NCI-H1694 (cell line): ENCODE data around the gene FXYD7.

Experiments
- DNase-seq: peaks from one replicate; lab custom pipeline; 2025; lab: John Stamatoyannopoulos, UW

Gene FXYD7

GRCh38 chr19:35110974-35111373, 32.1 kb upstream of the FXYD7 start:
- no peak for DNase-seq

DNA sequence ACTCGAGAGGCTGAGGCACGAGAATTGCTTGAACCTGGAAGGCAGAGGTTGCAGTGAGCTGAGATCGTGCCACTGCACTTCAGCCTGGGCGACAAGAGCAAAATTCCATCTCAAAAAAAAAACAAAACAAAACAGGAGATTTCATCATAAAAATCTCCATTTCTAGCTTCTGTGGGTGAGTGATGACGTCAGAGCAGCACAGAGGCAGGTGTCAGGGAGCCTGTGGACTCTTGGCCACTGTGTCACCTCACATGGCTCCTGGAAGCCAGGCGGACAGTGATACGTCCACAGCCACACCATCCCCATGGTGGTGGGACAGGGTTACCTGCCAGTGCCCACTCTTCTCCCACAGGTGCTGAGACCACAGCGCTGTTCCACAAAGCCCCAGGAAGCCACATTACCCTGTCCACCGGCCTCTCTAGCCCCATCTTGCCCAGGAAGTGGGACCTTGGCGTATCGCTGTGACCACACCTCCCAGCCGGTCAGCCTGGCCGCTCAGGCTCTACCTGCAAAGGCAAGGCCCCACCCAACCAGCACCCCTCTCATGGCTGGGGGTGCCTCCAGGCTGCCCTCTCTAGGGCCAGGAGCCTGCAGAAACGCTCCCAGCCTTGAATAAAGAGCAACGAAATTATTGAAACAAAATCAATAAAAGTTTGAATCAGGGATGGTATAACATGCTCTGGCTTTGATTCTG, 29.9 kb upstream of the FXYD7 start:
- DNase-seq: no peak

DNA sequence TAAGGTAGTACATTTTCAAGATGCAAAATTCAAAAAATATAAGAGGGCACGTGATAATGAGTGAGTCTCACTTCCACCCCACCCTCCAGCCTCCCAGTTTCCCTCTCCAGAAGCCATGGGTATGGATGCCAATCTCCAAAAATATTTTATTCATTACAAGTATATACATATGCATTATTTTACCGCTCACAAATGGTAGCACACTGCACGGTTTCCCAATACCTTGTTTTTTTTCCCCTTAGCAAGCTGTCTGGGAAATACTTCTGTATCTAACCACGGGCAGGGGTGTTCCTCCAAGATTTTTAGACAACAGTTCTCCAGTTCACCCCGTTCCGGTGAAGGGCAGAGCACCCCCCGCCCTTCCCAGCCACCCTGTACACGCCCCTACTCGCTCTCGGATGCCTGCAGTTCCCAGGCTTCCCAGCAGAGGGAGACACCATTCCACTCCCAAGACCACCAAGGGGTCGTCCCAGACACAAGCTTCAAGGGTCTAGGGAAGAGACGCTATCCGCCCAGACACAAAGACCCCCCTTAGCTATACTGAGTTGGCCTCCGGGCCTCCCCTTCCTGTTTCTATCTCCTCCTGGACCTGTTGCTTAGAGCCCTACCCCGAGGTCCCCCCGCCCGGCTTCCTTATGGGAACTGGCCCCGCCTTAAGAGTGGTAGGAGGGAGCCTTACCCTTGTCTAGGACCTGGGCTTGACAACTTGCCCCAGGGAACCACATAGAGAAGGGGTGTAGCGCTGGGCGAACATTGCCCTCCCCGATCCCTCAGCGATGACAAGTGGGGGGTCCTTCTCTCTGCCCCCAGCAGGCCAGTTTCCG, 28.5 kb upstream of the FXYD7 start:
- peak; percentile 85 for DNase-seq

DNA sequence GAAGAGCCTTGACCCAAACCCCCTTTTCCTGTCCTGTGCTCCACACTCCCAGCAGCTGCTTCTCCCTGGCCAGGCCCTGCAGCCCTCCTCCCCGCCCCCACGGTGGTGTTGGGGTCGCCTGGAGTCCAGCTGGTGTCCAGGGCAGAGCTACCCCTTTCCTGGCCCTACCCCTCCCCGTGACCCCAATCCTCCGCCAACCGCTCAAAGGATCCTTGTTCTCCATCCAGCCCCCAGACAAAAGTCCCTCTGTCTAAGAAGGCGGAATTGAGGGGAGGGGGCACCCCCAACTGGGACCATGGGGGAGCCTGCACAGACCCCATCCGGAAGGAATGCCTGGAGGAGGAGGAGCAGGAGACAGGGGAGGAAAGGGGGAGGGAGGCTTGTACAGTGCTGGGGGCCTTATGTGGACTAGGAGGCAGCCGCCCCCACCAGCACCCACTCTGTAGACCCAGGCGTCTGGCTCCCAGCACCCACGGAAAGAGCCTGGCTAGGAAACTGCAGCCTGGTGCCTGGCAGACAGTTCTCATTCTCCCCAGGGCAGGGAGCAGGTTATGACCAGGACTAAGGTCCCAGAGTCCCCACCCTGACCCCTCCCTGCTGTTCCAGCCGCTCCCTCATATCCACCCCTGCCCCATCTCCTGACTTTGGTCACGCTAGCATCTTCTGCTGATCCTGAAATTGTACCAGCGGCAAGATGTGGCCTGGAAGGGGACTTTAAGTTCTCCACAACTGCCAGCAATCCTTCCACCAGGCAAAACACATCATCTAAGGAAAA, 27.7 kb upstream of the FXYD7 start, which contains the start of gene FXYD3:
Gene FXYD3, plus strand, starts transcription at position 647 of the 775 bp plus-strand sequence. CDS start 3,554 bp downstream, outside the sequence.
- DNase-seq: no peak

DNA sequence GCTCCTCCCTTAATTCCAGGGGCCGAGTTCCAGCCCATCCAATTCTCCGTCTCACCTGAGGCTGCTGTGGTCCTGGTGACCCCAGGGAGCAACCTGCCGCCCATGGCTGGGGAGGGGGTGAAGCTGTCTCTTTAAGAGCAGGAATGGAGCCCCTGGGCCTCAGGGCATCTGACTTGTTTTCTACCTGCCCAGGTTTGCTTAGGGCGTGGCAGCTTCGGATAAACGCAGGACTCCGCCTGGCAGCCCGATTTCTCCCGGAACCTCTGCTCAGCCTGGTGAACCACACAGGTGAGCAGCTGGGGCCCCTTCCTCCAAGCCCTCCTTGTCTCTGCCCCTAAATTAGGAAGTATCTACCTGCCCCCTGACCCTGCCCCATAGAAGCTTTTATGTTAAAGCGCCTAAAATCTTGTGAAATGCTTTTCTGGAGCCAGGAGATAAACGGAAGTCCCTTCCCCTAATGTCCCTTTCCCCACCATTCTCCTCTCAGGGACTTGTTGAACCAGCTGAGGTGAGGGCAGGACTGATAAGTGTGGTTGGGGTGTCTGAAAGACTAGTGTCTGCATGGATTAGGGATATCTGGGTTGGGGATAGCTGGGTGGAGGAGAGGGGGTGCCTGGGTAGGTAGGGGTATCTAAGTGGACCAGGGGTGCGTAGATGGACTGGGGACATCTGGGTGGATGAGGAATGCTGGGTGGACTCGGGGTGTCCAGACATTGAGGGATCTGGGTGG, 26.8 kb upstream of the FXYD7 start:
- DNase-seq: no peak

GRCh38 chr19:35117116-35117515, 25.9 kb upstream of the FXYD7 start:
- DNase-seq: peak; percentile 81

DNA sequence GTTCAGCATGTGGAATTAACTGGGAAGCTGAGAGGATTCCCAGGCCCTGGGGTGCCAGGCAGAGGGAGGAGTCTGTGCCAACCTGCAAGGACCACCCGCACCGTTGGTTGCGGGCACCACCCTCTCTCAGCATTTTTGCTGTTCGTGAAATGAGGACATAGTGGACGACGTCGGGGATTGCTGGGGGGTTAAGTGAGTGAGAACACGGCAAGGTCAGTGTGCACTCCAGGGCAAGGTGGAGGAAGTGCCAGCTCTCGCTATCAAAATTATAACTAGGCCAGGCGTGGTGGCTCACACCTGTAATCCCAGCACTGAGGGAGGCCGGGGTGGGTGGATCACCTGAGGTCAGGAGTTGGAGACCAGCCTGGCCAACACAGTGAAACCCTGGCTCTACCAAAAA, 25.3 kb upstream of the FXYD7 start:
- no peak for DNase-seq

DNA sequence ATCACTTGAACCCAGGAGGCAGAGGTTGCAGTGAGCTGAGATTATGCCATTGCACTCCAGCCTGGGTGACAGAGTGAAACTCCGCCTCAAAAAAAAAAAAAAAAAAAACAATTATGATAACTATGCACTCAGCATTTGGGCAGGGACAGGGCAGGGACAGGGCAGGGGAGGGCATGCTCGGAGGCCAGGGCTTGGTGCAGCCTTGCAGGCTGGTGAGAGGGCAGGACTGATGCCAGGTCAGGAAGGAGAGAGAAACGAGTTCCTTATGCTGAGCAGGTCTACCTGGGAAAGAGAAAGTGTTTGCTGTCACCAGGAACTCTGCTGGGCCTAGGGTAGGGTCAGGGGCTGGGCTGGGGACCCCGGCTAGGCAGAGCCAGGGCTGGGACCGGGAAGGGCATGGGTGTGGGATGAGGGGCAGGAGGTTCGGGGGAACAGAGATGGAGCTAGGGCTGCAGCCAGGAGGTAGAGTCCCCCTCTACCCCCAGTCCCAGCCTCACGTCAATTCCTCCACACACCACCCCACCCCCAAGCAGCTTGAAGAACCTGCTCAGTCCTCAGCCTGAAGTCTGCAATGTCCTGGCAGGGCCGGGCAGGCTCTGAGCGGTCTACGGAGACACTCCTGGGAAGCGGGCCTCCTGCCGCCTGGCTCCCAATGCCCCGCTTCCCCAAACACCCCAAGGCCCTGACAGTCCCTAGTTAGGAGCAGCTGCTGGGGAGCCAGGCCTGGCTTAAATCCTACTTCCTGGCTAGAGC, 24.6 kb upstream of the FXYD7 start:
- DNase-seq: no peak

GRCh38 chr19:35119091-35119490, 24.0 kb upstream of the FXYD7 start:
- DNase-seq: no peak

DNA sequence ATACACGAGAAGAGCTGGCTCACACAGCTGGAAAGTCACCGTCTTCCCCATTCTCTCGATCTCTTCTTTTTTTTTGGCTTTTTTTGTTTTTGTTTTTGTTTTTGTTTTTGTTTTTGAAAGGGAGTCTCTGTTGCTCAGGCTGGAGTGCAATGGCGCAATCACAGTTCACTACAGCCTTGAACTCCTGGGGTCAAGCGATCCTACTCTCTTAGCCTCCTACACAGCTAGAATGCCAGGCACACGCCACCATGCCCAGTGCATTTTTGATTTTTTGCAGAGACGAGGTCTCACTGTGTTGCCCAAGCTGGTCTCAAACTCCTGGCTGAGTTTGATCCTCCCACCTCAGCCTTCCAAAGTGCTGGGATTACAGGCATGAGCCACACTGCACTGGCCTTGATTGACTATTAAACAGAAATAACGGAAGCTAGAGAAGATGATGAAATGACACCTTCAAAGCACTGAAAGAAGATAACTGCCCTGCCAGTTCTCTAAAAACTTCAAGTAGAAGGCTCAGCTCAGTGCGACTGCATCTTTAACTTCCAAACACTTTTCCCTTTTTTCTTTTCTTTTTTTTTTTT, 23.4 kb upstream of the FXYD7 start:
- no peak for DNase-seq

- peak; percentile 20 for DNase-seq
These were observed 22.6 kb upstream of the FXYD7 start for GRCh38 chr19:35120492-35120891.

GRCh38 chr19:35120898-35121297, 22.2 kb upstream of the FXYD7 start:
- DNase-seq: no peak

DNA sequence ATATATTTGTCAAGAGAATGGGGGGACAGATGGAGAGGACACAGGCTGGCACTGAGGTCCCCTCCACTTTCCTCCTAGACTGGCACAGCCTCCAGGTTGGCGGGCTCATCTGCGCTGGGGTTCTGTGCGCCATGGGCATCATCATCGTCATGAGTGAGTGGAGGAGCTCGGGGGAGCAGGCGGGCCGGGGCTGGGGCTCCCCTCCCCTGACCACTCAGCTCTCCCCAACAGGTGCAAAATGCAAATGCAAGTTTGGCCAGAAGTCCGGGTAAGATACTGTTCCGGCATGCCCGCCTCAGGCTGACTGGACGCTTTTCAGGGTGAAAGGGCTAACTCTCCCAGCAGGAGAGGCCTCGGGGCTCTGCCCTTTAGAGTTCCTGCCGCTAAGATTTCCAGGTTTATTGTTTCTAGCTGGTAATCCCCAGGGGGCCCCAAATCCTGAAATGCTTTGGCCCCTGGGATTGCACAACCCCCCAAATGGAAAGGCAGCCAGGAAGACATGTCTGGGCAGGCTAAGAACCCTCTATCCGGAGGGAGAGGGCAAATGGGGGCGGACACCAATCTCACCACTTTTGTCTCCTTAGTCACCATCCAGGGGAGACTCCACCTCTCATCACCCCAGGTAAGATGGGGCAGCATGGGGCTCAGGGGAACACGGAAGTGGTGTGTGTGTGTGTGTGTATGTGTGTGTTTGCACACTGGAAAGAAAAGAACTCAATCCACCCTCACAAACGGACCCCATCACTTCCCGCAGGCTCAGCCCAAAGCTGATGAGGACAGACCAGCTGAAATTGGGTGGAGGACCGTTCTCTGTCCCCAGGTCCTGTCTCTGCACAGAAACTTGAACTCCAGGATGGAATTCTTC, 20.1 kb upstream of the FXYD7 start:
- no peak for DNase-seq

DNA sequence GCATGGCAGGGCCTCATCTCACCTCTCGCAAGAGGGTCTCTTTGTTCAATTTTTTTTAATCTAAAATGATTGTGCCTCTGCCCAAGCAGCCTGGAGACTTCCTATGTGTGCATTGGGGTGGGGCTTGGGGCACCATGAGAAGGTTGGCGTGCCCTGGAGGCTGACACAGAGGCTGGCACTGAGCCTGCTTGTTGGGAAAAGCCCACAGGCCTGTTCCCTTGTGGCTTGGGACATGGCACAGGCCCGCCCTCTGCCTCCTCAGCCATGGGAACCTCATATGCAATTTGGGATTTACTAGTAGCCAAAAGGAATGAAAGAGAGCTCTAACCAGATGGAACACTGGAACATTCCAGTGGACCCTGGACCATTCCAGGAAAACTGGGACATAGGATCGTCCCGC, 19.5 kb upstream of the FXYD7 start:
- DNase-seq: peak; percentile 52

GRCh38 chr19:35124098-35125060, 18.7 kb upstream of the FXYD7 start:
- DNase-seq: peak; percentile 81

- no peak for DNase-seq
These were observed 17.8 kb upstream of the FXYD7 start for GRCh38 chr19:35125270-35125717.

GRCh38 chr19:35125749-35126623, 17.1 kb upstream of the FXYD7 start:
- DNase-seq: no peak

GRCh38 chr19:35126624-35126959, 16.5 kb upstream of the FXYD7 start:
- DNase-seq: no peak
